CD4-positive, alpha-beta T cell (primary cell): ENCODE measurements around the gene RUVBL2. TPM values are rescaled to one million over a fixed set of nuclear protein-coding genes. Genes with fewer than 3 reads are reported as not detected.
"Not testable (repeated sequence)": the region's sequence is repeated elsewhere in the genome, so short reads cannot be mapped to it uniquely, and the experiment has no call there.

Experiments
- ATAC-seq: fragments of 200-7000 bp; cut with Tn5 transposase; one replicate; pipeline ENCODE4 v1.10.0; 2022; ENCODE audit warnings: mild to moderate bottlenecking; ENCODE audit not compliant: poor library complexity
- CTCF ChIA-PET: fragments of 350-600 bp; sonication (Branson Sonifier 250); formaldehyde crosslinking; loops from one replicate; lab custom pipeline; 2021; ENCODE audit warnings: antibody characterized with exemption, inconsistent platforms; lab: Charles Lee
- POLR2A ChIA-PET: fragments of 350-600 bp; sonication (Branson Sonifier 250); formaldehyde crosslinking; loops from one replicate; lab custom pipeline; 2021; ENCODE audit warnings: antibody characterized with exemption, inconsistent platforms; lab: Charles Lee
- DNase-seq, 14 experiments: peaks; one replicate each; pipeline ENCODE4 v3.0.0-alpha.2; 2013 to 2020; ENCODE audit warnings: mixed read lengths in 2 of 14
- H3K27ac ChIP-seq, 2 donors: one replicate each; pipeline versions ENCODE4 v1.5.1 to v1.7.0; 2013; ENCODE audit warnings: low read length in 2 of 2, low read depth in 1 of 2, mild to moderate bottlenecking in 1 of 2
- H3K27me3 ChIP-seq, 2 experiments: 1 replicate in 1 of 2; 2 replicates in 1 of 2; pipeline versions ENCODE4 v1.6.1 to v1.7.0; 2013; ENCODE audit warnings: low read length in 2 of 2, control low read depth in 1 of 2, mild to moderate bottlenecking in 1 of 2, moderate library complexity in 1 of 2; ENCODE audit not compliant: insufficient read depth in 2 of 2, control insufficient read depth in 1 of 2
- H3K36me3 ChIP-seq: one replicate; pipeline ENCODE4 v1.6.1; 2013; ENCODE audit warnings: low read length, control low read depth; ENCODE audit not compliant: insufficient read depth
- H3K4me1 ChIP-seq: one replicate; pipeline ENCODE4 v1.6.1; 2013; ENCODE audit warnings: low read length, control low read depth; ENCODE audit not compliant: insufficient read depth
- H3K4me3 ChIP-seq: one replicate; pipeline ENCODE4 v1.5.1; 2013; ENCODE audit warnings: mild to moderate bottlenecking, low read length, moderate library complexity
- H3K9me3 ChIP-seq, 2 experiments: 1 replicate in 1 of 2; 2 replicates in 1 of 2; pipeline versions ENCODE4 v1.6.1 to v1.7.0; 2013; ENCODE audit warnings: low read length in 2 of 2, mild to moderate bottlenecking in 2 of 2, control low read depth in 1 of 2, moderate library complexity in 1 of 2; ENCODE audit not compliant: control insufficient read depth in 1 of 2, insufficient read depth in 1 of 2
- H3K27ac Mint-ChIP-seq: one replicate; pipeline ENCODE4 v1.8.0; 2020; ENCODE audit warnings: mixed read lengths
- H3K27me3 Mint-ChIP-seq: one replicate; pipeline ENCODE4 v1.8.0; 2021; ENCODE audit warnings: mixed read lengths
- H3K36me3 Mint-ChIP-seq: one replicate; pipeline ENCODE4 v1.8.0; 2021; ENCODE audit warnings: low read depth, mixed read lengths
- H3K4me1 Mint-ChIP-seq: one replicate; pipeline ENCODE4 v1.8.0; 2021; ENCODE audit warnings: low read depth, mixed read lengths
- H3K4me3 Mint-ChIP-seq: one replicate; pipeline ENCODE4 v1.8.0; 2020; ENCODE audit warnings: mild to moderate bottlenecking, mixed read lengths
- H3K9me3 Mint-ChIP-seq: one replicate; pipeline ENCODE4 v1.8.0; 2020; ENCODE audit warnings: mixed read lengths
- intact Hi-C, 2 experiments: fragments of 100-400 bp; cut with DNase I in 1 of 2; cut with micrococcal nuclease in 1 of 2; formaldehyde crosslinking; loops; one replicate each; pipeline versions ENCODE4 v1.15.1 to v1.9.0; 2023 to 2025; cut with DNase I, micrococcal nuclease
- total RNA-seq, 174 experiments: library from RNA in 2 of 174; stranded (reverse) in 2 of 174; gene quantifications; one replicate each; pipeline ENCODE4 v1.2.3 and lab custom pipeline; 2021 to 2026
- TF ChIP-seq, protein P1 (sequence below): fragments of 200-600 bp; IDR thresholded peaks from one replicate; pipeline ENCODE4 v1.8.0; 2022; ENCODE audit warnings: antibody characterized with exemption, mild to moderate bottlenecking

RUVBL2 gene
- total RNA-seq, 2 experiments from 2014 or later: 10.7 to 12.3 TPM

DNA sequence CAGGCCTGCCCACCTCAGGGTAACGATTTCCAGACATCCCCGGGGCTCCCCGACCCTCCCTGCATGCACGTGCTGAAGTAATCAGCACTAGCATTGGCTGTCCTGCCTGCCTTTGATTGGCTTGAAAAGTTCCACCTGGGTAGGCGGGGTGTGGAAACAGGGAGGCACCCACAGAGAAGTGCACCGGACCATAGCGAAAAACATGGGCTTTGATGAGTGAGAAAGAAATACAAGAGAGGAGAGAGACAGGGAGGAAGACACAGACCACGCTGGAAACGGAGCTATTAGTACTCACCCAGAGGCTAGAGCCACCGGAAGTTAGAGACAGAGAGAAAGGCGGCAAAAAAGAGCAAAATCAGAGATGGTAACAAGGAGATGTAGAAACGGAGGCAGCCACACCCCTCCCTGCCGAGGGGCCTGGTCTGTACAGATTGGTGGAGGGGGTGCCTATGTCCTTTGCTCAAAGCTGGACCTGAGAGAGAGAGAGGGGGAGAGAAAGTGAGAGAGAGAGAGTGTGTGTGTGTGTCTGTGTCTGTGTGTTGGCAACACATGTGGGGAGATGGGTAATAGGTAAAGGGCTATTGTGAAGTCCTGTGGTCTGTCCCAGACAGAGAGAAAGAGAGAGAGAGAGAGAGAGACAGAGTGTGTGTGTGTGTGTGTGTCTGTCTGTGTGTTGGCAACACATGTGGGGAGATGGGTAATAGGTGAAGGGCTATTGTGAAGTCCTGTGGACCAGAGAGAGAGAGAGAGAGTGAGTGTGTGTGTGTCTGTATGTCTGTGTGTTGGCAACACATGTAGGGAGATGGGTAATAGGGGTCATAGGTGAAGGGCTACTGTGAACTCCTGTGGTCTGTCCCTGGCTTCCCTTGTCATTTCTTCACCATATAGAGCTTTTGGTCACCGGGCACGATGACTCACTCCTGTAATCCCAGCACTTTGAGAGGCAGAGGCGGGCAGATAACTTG lies 27.5 kb downstream of the RUVBL2 start:
- DNase-seq (no peak), ATAC-seq (no peak)
- Histone ChIP-seq H3K27me3 (peaks cover 0 to 4% of the 10 kb centered on the region in 2 experiments), H3K4me1 (peaks cover 40% of the 10 kb centered on the region), H3K27ac (no peak overlapping the region), H3K36me3 (no peaks in the 10 kb centered on the region), H3K4me3 (no peak overlapping the region), H3K9me3 (no peaks in the 10 kb centered on the region)
- Mint-ChIP-seq H3K27ac (no peak overlapping the region), H3K27me3 (peaks cover 5% of the 10 kb centered on the region), H3K36me3 (peaks cover 5% of the 10 kb centered on the region), H3K9me3 (no peaks in the 10 kb centered on the region), H3K4me3 (peak overlapping the region; percentile 2), H3K4me1 (peaks cover 25% of the 10 kb centered on the region)
- TF ChIP-seq, protein P1, sequence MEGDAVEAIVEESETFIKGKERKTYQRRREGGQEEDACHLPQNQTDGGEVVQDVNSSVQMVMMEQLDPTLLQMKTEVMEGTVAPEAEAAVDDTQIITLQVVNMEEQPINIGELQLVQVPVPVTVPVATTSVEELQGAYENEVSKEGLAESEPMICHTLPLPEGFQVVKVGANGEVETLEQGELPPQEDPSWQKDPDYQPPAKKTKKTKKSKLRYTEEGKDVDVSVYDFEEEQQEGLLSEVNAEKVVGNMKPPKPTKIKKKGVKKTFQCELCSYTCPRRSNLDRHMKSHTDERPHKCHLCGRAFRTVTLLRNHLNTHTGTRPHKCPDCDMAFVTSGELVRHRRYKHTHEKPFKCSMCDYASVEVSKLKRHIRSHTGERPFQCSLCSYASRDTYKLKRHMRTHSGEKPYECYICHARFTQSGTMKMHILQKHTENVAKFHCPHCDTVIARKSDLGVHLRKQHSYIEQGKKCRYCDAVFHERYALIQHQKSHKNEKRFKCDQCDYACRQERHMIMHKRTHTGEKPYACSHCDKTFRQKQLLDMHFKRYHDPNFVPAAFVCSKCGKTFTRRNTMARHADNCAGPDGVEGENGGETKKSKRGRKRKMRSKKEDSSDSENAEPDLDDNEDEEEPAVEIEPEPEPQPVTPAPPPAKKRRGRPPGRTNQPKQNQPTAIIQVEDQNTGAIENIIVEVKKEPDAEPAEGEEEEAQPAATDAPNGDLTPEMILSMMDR: no peak
- CTCF ChIA-PET: no interaction called here
- POLR2A ChIA-PET: interaction anchor here (1.0 kb wide), 1 partner anchor 28 kb away, joined by 3 read pairs; the partner anchor contains the start of genes GYS1 and RUVBL2
- intact Hi-C loops: no loop called here

DNA sequence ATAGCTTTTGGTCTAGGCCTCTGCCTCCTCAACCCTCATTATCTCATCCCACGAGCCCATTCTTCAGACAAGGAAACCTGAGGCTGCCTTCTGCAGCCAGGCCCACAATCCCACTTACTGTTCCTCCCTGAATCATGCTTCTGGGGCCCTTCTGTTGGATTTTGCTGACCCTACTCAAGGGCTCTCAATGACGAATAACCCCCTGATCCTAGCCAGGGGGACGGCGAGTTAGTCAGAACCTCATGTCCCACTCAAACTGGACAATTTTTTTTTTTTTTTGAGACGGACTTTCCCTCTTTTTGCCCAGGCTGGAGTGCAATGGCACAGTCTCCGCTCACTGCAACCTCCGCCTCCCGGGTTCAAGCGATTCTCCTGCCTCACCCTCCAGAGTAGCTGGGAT lies 28.4 kb downstream of the RUVBL2 start:
- ATAC-seq: no peak
- POLR2A ChIA-PET: interaction anchor here (1.0 kb wide), 1 partner anchor 29 kb away, joined by 3 read pairs; the partner anchor contains the start of genes GYS1 and RUVBL2

DNA sequence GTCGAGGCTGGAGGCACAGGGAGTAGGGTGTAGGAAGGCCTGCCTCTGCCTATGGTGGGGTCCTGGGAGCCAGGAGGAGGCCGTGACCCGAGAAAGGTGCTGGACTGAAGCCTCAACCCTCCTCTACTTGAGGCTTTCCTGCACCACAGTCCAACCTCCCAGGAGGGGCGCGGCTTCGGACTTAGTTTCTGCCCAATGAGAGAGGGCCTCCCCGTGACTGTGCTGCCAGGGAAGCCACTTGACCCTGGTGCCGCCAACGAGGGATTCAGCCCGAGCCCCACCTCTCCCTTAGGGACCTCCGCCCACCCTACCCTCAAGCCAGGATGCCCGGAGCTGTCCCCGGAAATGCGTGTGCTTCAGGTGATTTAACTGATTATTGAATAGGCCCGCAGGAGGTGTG lies 30.5 kb downstream of the RUVBL2 start, which contains the start of gene CGB3:
Gene CGB3 (minus strand): TSS at position 101 of the 400 bp plus-strand sequence. CDS start 362 bp downstream, outside the sequence.
- CTCF ChIA-PET, H3K27me3 Mint-ChIP-seq, H3K27ac Mint-ChIP-seq, H3K9me3 Mint-ChIP-seq, H3K4me3 Mint-ChIP-seq, DNase-seq, intact Hi-C loops, H3K27me3 ChIP-seq, H3K9me3 ChIP-seq, H3K36me3 ChIP-seq, POLR2A ChIA-PET, H3K27ac ChIP-seq, H3K36me3 Mint-ChIP-seq, H3K4me3 ChIP-seq, ATAC-seq: not testable (repeated sequence)
- H3K4me1 Mint-ChIP-seq: peaks cover 20% of the 10 kb centered on the region
- H3K4me1 ChIP-seq: peaks cover 20% of the 10 kb centered on the region

More for the DNA sequence above, 28.4 kb downstream of the RUVBL2 start:
- Histone ChIP-seq H3K36me3 (no peaks in the 10 kb centered on the region), H3K27ac (no peak overlapping the region), H3K27me3 (peaks cover 0 to 4% of the 10 kb centered on the region in 2 experiments), H3K4me3 (no peak overlapping the region), H3K9me3 (no peaks in the 10 kb centered on the region), H3K4me1 (peaks cover 40% of the 10 kb centered on the region)
- no peak for DNase-seq
- H3K36me3 Mint-ChIP-seq: peaks cover 5% of the 10 kb centered on the region
- peaks cover 5% of the 10 kb centered on the region for H3K27me3 Mint-ChIP-seq
- no peak overlapping the region for H3K4me3 Mint-ChIP-seq
- no peak overlapping the region for H3K27ac Mint-ChIP-seq
- intact Hi-C loops: no loop called here
- no peaks in the 10 kb centered on the region for H3K9me3 Mint-ChIP-seq
- TF ChIP-seq, protein P1: no peak
- H3K4me1 Mint-ChIP-seq: peaks cover 25% of the 10 kb centered on the region
- CTCF ChIA-PET: no interaction called here

DNA sequence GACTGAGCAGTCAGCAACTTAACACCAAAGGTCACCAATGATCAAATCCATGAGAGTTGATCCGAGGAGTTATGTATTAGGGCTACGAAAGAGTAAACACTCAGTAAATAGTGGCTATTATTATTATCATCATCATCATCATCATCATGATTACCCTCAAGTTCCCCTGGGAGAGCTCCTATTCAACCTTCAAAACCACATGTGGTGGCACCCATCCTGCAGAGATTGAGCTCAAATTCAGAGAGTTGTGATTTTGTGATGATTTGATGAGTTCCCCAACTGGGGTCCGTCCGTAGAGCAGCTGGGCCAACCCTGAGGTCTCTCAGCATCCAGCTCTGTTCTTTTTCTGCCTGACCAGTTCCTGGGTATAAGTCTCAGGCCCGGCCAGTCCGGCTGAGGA lies 31.4 kb downstream of the RUVBL2 start:
- ATAC-seq: not testable (repeated sequence)

DNA sequence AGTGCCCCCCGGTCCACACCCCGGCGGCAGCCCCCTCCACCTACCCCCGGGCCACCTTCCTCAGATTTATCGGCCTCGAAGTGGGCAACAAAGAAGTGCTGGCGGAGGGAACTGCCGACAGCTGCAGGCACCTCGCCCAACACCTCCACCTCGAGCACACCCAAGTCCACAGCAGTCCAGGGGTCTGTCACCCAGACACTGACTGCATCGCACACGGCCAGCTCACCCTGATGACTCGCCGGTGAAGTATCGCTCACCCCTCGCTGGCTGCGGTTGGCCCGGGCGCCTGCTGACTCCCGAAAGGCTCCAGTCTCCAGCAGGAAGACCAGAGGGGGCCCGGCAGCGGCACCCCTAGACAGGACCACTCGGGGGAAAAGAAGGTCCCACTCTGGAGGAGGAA lies 31.9 kb downstream of the RUVBL2 start:
- H3K4me1 ChIP-seq: peaks cover 10% of the 10 kb centered on the region
- CTCF ChIA-PET, H3K4me1 Mint-ChIP-seq, ATAC-seq, DNase-seq, H3K27me3 Mint-ChIP-seq, H3K9me3 Mint-ChIP-seq, H3K9me3 ChIP-seq, H3K27ac Mint-ChIP-seq, H3K27me3 ChIP-seq, H3K36me3 ChIP-seq, H3K36me3 Mint-ChIP-seq, H3K27ac ChIP-seq, intact Hi-C loops, H3K4me3 Mint-ChIP-seq, POLR2A ChIA-PET, H3K4me3 ChIP-seq: not testable (repeated sequence)

More for the DNA sequence above, 31.4 kb downstream of the RUVBL2 start:
- H3K9me3 ChIP-seq, DNase-seq, intact Hi-C loops, H3K4me3 ChIP-seq, H3K9me3 Mint-ChIP-seq, H3K27me3 Mint-ChIP-seq, H3K4me3 Mint-ChIP-seq, H3K27ac Mint-ChIP-seq, H3K36me3 ChIP-seq, H3K36me3 Mint-ChIP-seq, CTCF ChIA-PET, H3K27me3 ChIP-seq, H3K27ac ChIP-seq, POLR2A ChIA-PET: not testable (repeated sequence)
- peaks cover 11% of the 10 kb centered on the region for H3K4me1 Mint-ChIP-seq
- H3K4me1 ChIP-seq: peaks cover 12% of the 10 kb centered on the region
